GM18870 (cell line): ENCODE results near the gene TMEM138.

Experiments
- ATAC-seq: cut with Tn5 transposase; IDR thresholded peaks from one replicate; pipeline ENCODE4 v1.9.1; 2021; ENCODE audit warnings: moderate library complexity; ENCODE audit not compliant: unreplicated experiment

TMEM138 gene

DNA sequence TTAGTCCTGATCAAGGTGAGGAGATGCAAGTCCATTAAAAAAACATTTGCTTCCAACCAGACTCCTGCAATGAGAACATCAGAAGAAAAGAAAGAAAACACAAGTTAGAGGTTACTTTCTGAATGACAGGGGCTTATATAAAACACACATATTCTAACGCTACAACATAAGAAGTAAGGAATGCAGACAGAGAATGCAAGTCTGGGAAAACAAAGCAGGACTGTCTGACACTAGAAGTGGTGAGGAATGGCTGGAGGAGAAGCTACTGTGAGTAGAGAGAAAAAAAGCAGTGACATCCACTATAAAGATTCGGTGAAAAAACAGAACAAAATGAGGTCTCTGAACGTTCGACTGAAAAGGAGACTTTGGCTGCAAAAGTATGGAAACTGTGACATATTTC is 42.5 kb downstream of the TMEM138 start:
- ATAC-seq, result no peak

DNA sequence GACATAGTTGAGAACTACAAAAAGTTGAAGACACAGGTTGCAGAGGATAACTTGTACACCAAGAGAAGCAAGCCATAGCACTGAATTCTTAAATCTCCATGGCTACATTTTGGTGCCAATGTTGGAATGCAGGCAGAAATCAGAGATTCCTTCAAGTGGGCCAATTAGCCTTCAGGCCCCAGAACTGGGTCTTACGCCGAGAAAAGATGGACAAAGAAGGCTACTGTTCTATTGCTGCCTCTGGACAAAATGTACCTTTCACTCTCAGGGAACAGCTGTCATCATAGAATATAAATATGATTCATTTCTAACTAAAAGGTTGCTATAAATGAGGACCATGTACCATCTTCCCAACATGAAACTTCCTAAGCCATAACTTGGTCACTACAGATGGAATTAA is 43.9 kb downstream of the TMEM138 start:
- no peak for ATAC-seq

GRCh38 chr11:61406991-61407728 is 45.0 kb downstream of the TMEM138 start:
- no peak for ATAC-seq

GRCh38 chr11:61411589-61411988 is 49.4 kb downstream of the TMEM138 start:
- ATAC-seq, result no peak

GRCh38 chr11:61413496-61413895 is 51.3 kb downstream of the TMEM138 start:
- no peak for ATAC-seq

GRCh38 chr11:61414547-61414946 is 52.4 kb downstream of the TMEM138 start:
- no peak for ATAC-seq

GRCh38 chr11:61415381-61415780 is 53.2 kb downstream of the TMEM138 start:
- no peak for ATAC-seq

DNA sequence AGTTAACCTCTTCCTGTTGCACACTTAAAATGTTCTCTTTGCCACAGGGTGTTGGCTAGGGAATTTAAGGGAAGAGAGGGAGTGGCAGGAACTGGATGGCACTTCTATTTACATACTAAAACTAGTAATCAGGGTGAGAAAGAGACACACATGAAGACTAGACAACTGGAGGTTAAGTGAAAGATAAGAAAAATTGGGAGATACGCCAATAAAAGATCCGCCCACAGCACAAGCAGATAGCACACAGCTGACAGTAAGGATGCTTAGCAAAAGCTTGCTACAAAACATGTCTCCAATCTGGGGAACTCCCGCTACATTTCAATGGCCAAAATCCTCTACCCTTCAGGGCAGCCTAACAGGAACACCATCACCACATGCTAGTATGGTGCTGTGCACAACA is 54.8 kb downstream of the TMEM138 start:
- no peak for ATAC-seq

DNA sequence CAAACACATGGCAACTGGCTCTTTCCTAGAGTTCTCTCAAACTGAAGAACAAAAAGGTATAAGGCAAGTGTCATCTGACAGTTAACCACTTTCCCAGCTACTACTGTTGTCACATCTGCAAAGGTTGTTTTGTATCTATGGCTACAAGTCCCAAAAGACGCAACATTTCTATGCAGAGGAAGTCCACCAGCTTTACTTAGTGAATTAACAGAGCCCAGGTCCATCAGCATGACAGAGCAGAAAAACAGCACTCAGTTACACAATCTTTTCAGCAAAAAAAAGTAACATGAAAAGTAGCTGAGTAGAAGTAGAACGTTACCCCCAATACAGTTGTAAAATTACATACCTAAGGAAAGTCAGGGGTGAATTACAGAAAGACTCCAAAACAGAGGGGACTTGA is 55.5 kb downstream of the TMEM138 start:
- ATAC-seq, result no peak

DNA sequence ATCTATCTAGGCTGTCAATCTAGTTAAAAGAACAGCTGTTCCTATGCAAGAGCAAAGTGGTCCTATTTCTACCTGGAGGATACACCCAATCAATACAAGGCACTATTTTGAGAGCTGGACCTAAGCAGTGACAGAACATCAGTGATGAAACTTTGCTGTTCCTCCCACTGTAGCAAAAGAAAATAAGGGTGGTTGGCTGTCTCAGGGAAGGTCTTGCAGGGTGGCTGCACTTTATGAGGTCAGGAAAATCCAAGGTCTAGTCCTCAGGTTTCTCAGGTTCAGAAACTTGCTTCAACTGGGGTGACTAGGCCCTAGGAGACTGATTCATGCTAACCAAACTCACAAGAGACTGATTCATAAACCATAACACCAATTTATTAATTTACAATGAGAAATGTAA is 56.0 kb downstream of the TMEM138 start:
- no peak for ATAC-seq
